Activated CD8-positive, alpha-beta memory T cell treated with anti-CD3 and anti-CD28 coated beads for 4 hours (primary cell): ENCODE measurements around the gene MAP3K3.
"Not testable (repeated sequence)": the region's sequence is repeated elsewhere in the genome, so short reads cannot be mapped to it uniquely, and the experiment has no call there.

Experiments
- DNase-seq, 2 donors: peaks; one replicate each; pipeline ENCODE4 v3.0.0-alpha.2; 2020; ENCODE audit warnings: low read depth in 2 of 2

The MAP3K3 gene

DNA sequence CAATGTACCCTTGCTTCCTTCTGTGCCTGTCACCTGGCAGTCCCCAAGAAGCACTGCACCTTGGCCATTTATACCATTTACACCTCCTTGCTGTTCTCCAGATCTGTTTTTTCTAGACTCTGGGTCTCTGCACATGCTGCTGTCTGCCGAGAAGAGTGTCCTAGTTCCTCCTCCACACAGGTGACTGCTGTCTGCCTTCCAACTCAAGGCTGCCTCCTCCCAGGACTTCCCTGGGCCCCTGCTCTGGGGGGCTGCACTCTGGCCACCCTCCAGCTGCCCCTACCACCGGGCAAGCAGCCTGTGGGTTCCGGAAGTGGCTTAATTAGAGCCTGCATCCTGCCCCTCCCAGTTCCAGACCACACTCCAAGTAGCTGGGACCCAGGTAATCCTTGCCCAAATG, 83.4 kb downstream of the MAP3K3 start:
- no peak for DNase-seq

DNA sequence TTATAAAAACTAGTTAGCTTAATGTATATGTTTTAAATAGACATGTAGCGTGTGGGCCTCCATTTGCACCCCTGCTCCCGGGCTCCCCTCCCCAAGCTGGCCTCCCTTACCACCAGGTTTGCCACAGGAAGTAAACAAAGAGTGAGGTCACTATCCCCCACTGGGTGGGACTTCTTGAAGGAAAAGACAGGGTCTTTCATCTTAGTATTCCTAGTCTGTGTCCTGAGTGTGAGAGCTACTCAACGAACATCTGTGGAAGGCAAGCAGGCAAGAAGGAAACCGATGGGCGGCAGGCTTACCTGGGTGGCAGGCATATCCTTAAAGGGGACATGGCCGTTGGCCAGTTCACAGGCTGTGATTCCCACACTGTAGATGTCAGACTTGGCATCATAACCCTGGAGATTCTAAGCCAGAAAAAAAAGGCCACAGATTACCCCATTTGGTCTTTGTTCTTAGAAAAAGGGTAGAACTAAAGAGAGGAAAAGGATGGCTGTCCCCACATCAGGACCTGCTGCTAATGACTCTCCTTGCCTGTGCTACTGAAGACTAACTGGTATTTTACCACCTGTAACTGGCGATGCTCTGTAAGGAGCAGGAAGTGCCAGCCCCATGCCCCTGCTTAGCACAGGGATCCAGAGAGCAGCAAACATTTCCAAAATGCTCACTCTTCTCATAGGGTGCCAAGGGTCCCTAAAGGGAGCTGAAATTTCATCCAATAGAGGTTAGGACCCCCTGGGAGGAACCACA, 84.3 kb downstream of the MAP3K3 start:
- DNase-seq: no peak

GRCh38 chr17:63707151-63707550, 84.9 kb downstream of the MAP3K3 start:
- no peak for DNase-seq

GRCh38 chr17:63709110-63709509, 86.9 kb downstream of the MAP3K3 start:
- no peak for DNase-seq

DNA sequence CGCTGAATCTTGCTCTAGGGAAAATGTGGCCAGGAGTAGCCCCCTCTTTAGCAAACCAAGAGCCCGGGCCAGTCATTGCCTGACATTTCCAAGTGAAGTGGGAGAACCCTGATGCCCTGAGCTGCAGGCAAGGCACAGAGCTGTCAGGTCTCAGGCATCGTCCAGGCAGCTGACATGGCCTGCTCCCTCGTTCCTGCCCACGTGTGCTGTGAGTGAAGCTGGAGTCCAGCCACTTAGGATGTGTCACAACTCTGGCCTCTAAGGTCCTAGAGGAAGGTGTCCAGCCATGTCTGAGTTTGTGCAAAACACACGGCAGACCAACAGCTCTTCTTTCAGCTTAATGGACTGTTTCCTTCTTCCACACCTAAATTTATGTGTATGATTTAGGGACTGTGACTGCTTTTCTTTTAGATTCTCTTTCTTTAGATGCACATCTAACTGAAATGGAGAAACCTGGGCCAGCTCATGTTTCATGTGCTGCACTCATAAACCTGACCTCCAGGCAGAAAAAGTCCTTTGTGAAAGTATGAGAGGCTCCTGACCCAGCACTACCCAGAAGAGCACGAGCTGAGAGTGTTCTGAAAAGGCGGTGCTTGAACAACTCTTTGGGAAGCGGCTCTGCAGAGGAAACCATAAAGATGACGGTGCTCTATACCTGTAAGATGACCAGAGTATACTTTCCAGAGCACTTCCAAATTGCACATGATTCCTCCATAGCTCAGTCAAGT, 92.5 kb downstream of the MAP3K3 start:
- DNase-seq: no peak

GRCh38 chr17:63716426-63716825, 94.2 kb downstream of the MAP3K3 start:
- no peak for DNase-seq

DNA sequence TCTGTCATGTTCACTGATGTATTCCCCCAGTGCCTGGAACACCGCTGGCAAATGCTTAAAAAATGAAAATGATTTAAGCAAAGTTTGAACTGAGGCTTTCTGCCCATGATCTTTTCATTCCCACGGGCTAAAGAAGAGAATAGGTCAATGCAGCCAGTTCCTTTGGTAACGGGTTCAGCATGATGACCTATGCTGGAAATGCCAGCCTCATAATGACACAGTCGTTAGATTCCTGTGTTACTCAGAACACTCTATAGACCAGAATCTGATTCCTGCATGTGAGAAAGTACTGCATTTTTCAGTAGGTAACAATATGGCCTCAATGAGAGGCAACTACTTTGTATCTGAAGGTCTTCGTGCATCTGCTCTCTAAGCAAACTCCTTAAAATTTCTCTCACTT, 96.8 kb downstream of the MAP3K3 start:
- no peak for DNase-seq

DNA sequence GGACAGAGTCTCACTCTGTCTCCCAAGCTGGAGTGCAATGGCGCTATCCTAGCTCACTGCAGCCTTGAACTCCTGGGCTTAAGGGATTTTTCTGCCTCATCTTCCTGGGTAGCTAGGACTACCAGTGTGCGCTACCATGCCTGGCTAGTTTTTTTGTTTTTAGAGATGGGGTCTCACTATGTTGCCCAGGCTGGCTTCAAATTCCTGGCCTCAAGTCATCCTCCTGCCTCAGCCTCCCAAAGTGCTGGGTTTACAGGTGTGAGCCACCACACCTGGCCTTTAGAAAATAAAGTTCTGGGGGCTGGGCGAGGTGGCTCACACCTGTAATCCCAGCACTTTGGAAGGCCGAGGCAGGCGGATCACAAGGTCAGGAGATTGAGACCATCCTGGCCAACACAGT, 98.0 kb downstream of the MAP3K3 start:
- not testable (repeated sequence) for DNase-seq

DNA sequence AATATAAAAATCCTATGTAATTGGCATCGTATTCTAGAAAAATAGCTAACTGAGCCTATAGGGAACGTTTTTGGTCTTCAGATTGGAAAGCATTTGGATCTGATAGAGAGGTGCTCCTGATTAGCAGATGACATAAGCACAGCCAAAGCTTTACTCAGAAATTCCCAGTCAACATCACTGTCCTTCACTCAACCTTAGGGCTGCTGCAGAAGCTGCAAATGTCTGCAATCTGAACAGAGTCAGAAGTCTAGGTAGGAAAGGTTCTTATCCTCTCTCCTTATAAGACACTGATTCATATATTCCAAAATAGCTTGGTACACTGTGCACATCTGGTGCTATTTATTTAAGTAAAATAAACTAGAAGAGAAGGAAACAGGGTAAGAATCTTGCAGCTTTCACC, 100.2 kb downstream of the MAP3K3 start:
- no peak for DNase-seq

- DNase-seq: no peak
Measured at GRCh38 chr17:63735691-63736090, 113.5 kb downstream of the MAP3K3 start.

DNA sequence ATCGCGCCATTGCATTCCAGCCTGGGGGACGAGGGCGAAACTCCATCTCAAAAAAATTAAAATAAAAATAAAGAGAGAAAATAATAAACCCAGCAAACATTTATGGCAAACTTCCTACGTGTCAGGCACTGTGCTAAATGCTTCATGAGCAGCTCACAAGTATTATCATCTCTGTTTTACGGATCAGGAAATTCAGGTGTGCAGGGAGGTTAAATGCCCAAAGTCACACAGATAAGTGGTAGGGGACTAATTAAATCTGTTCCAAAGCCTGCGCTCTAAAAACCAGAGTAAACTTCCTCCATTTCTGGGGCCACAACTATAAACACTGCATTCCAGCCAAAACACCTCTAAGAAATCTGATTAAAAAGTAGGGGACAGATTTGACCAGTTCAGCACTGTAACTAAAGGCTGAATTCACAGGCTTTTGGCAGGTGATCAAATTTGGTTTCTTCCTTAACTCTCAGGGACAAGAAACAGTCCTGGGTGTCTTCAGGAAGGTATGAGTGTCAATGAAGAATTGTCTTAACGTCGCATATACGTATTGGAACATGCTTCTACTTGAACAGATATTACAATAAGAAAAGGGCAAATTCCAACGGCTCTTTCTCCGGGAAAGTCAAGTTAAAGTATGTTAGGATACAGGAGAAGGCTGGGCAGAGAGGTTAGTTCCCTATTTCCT, 118.4 kb downstream of the MAP3K3 start:
- no peak for DNase-seq

DNA sequence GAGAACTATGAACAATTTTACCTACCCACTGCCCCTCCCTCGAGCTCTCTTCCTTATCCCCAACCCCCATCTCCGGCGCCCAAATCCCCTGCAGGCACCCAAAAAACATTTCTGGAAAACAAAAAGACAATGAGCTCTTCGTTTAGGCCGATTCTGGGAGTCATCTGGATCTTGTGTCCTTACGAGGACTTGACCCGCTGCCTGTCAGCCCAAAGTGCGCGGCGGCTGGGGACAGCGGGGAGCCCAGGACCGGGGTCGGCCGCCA, 118.9 kb downstream of the MAP3K3 start:
- DNase-seq: no peak

GRCh38 chr17:63741408-63742173, 119.4 kb downstream of the MAP3K3 start, which contains the start of gene STRADA:
Gene STRADA (minus strand): TSS chr17:63741799. CDS start chr17:63728369, 13,430 bp downstream.
- peak; percentile 98 for DNase-seq
